HUES64 (cell line): Measurements from ENCODE around the gene CASP9.

ENCODE experiments used
- H3K27ac ChIP-seq: 2 replicates; pipeline ENCODE4 v1.7.0; 2013; ENCODE audit warnings: low read depth, low read length, inconsistent platforms
- H3K27me3 ChIP-seq: 2 replicates; pipeline ENCODE4 v1.6.1; 2013; ENCODE audit warnings: mild to moderate bottlenecking, low read length; ENCODE audit not compliant: insufficient read depth
- H3K36me3 ChIP-seq: 2 replicates; pipeline ENCODE4 v1.6.1; 2013; ENCODE audit warnings: mild to moderate bottlenecking, low read length; ENCODE audit not compliant: insufficient read depth
- H3K4me1 ChIP-seq: 2 replicates; pipeline ENCODE4 v1.6.1; 2013; ENCODE audit warnings: mild to moderate bottlenecking, low read length, moderate library complexity; ENCODE audit not compliant: insufficient read depth
- H3K4me3 ChIP-seq: 2 replicates; pipeline ENCODE4 v1.5.1; 2013; ENCODE audit warnings: mild to moderate bottlenecking, low read length, moderate library complexity
- H3K9ac ChIP-seq: 2 replicates; pipeline ENCODE4 v1.6.1; 2013; ENCODE audit warnings: mild to moderate bottlenecking, low read depth, low read length
- H3K9me3 ChIP-seq: 2 replicates; pipeline ENCODE4 v1.6.1; 2013; ENCODE audit warnings: low read depth, low read length; ENCODE audit not compliant: insufficient read depth
- WGBS: fragments of 150-250, 120-280 bp; methylation state at CpG from one replicate; pipeline ENCODE4 v1.1.7; 2013; ENCODE audit warnings: missing lambda C conversion rate; 5-methylcytosine and 5-hydroxymethylcytosine counted together

The CASP9 gene

DNA sequence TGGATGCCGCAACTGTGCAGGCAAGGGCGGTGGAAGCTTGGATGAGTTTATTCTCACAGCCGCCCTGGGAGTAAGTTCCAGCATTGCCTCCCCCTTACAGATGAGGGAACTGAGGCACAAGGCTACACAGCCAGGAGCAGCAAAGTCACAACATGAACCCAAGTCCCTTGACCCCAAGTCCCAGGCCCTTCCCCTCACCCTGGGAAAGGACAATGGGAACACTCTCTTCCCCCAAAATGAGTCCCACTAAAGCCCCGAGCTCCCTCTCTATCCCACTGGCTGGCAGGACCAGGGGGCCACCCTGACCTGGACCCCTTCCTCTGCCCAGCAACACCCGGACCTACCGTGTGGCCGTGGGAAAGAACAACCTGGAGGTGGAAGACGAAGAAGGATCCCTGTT, 81.9 kb downstream of the CASP9 start:
- Histone ChIP-seq H3K36me3 (no peaks in the 10 kb centered on the region), H3K9me3 (no peaks in the 10 kb centered on the region), H3K9ac (no peak overlapping the region), H3K27ac (no peak overlapping the region), H3K4me3 (no peak overlapping the region), H3K4me1 (no peaks in the 10 kb centered on the region), H3K27me3 (no peaks in the 10 kb centered on the region)
- 93% methylated on average over 8 of the region's 8 CpGs for WGBS
